Cardiac septum (tissue), 1 donor: Measurements from ENCODE around the gene TNFRSF8. TPM values are rescaled to one million over a fixed set of nuclear protein-coding genes. Genes with fewer than 3 reads are reported as not detected.

Experiments used
- DNase-seq: peaks from one replicate; pipeline ENCODE4 v3.0.0-alpha.2; 2020; ENCODE audit warnings: low spot score
- intact Hi-C: fragments of 100-400 bp; cut with DNase I; formaldehyde crosslinking; loops from one replicate; pipeline ENCODE4 v1.14.0; 2022
- total RNA-seq: library from RNA; stranded (reverse); fragmentation: NEBNext Ultra II Directional; extraction: Animal tissue kit (Norgen Biotek cat#: 25700); gene quantifications from one replicate; pipeline ENCODE4 v1.2.1, GENCODE V29; 2021
- donor health status: DM: no; HTN: no; CAD: no.

Gene TNFRSF8
- total RNA-seq, 1 donor from 2014 or later: 1.4 TPM

DNA sequence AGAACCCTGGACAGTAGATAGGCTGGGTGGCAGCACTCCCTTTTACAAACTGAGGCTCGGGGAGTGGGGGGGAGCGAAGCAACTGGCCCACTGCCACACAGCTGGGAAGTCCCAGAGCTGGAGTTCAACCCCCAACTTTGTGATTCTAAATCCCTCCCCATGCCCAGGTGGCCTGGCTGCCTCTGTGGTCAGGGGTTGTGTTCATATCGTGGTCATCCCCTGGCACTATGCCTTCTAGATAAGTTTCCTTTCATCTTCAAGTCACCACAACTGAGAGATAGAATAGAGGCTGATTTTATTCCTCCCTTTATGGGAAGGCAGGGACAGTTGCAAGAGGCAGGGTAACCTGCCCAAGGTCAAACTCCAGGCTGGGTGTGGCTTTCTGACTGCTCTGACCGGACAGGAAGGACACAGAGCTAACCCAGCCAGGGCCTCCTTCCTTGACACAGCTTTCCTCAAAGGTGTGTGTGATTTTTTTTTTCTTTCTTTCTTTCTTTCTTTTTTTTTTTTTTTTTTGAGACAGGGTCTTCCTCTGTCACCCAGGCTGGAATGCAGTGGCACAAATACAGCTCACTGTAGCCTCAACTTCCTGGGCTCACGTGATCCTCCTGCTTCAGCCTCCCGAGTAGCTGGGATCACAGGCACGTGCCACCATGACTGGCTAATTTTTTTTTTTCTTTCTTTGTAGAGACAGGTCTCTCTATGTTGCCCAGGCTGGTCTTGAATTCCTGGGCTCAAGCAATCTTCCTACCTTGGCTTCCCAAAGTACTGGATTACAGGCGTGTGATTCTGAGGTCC, 85.3 kb downstream of the TNFRSF8 start:
- no peak for DNase-seq
- intact Hi-C loops: no loop called here

DNA sequence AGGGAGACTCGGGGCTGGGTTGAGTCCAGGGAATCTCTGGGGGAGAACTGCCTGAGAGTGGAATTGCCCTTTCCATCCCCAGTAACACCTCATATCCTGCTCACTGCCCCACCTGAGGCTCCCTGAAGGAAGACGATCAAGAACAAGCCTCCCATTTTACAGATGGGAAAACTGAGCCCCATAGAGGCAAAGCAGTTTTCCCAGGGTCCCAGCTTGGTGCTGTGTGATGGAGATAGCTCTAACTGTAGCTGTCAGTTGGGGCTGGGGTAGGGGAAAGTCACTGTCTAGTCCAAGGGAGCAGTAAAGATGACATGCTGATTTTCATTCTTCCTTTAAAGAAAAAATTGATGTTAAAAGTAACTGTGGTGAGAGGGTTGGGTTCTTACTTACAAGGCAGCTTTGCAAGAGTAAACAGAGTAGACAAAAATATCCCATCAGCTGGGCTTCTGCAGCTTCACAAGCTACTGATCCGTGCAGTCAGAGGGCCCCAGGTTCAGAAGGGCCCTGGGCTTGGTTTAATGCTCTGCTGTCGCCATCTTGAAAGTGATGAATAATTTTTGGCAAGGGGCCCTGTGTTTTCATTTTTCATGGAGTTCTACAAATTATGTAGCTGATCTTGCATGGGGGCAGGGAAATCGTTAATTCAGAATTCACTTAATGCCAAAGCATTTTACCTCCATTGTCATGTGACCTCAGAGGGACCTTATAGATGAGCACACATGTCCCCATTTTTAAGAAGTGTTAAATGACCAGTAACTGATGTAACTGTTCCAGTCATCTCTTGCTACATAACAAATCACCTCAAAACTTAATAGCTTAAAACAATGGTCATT, 86.1 kb downstream of the TNFRSF8 start:
- intact Hi-C loops: no loop called here
- no peak for DNase-seq

DNA sequence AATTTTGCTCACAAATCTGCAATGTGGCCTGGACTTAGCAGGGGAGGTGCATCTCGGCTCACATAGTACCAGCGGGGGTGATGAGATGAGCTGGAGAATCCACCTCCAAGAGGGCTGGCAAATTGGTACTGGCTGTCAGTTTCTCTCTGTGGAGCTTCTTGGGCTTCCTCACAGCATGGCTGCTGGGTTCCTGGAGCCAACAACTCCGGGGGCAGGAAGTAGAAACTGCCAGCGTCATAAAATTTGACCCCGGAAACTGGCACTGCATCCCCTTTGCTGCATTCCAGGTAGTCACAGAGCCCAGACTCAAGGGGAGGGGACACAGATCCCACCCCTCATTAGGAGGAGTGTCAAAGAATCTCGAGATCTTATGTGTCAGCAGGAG, 86.7 kb downstream of the TNFRSF8 start:
- intact Hi-C loops: no loop called here
- DNase-seq: no peak

DNA sequence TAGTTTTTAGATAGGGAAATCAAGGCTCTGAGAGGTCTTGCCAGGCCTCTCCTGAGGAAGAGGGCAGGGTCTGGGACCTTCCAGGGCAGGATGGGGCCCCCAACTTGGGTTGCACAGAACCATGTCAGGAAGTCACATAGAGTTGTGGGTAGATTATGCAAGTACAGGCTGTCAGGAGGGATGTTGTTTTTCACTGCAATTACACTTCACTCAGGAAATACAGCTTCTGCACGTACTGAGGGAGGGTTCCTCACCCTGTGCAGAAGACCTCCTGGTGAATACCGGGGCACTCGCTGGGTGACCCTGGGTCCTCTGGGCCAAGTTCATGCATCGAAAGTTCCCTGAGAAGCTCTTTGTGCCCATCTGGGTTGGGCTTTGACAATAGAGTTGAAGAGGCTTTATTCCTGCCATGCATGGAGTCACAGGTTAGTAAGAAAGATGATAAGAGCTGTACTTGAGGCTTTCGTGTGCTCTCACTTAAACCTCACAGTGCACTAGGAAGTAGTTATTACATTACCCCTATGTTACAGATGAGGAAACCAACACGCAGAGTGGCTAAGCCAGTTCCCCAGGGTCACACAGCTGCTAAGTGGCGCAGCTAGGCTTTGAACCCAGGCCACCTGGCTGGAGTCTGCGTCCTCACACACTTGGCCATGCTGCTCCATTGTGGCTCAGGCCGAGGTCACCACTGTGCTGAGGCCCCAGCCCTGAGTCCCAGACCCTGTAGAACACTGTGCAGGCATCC, 87.5 kb downstream of the TNFRSF8 start:
- DNase-seq: no peak
- intact Hi-C loops: no loop called here

- DNase-seq: no peak
- intact Hi-C loops: no loop called here
Observed at GRCh38 chr1:12151465-12151864, 88.4 kb downstream of the TNFRSF8 start.

- intact Hi-C loops: no loop called here
- no peak for DNase-seq
Observed at GRCh38 chr1:12152113-12152891, 89.2 kb downstream of the TNFRSF8 start.

GRCh38 chr1:12153181-12153785, 90.2 kb downstream of the TNFRSF8 start:
- intact Hi-C loops: no loop called here

GRCh38 chr1:12155328-12155727, 92.2 kb downstream of the TNFRSF8 start:
- no peak for DNase-seq
- intact Hi-C loops: no loop called here

More at GRCh38 chr1:12153181-12153785, 90.2 kb downstream of the TNFRSF8 start:
- peak; percentile 94 for DNase-seq

DNA sequence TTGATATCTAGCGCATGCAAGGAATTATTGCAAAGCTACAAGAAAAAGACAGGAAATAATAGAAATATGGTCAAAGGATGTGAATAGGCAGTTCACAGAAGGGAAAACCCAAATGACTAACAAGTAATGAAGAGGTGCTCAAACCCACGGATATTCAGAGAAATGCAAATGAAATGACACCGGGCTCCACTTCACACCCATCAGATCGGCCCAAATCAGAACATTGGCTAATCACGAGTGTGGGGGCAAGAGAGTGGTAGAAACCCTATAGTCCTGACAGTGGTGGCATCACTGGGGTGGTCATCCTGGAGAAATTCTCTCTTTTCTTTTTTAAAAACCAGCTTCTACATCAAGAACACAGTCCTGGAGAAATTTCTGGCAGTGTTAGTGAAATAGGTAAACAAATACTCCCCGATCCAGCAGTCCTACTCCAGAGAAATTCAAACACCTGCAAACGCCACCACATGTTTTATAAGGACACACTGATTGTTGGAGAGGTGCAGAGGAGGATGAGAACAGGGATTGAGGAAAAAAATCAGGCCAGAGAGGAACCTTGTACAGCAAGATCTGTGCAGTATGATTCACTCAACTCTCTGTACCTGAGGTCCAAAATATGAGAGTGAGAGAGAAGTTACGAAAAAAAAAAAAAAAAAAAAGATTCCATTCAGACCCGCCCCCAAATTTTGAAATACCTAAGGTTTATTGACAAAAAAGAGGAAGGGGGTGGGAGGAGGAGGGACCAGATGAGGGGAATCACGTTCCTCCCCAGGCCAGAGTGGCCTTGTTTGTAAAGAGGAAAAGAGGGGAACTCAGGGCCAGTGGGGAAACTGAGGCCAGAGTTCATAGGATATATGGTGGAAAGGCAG, 94.5 kb downstream of the TNFRSF8 start:
- DNase-seq: no peak
- intact Hi-C loops: no loop called here

- intact Hi-C loops: no loop called here
- DNase-seq: no peak
Observed at GRCh38 chr1:12158357-12159092, 95.4 kb downstream of the TNFRSF8 start.

- no peak for DNase-seq
- intact Hi-C loops: no loop called here
Observed at GRCh38 chr1:12159816-12160215, 96.7 kb downstream of the TNFRSF8 start.

GRCh38 chr1:12161324-12161661, 98.2 kb downstream of the TNFRSF8 start:
- DNase-seq: no peak
- intact Hi-C loops: no loop called here

- intact Hi-C loops: no loop called here
- peak; percentile 96 for DNase-seq
Observed at GRCh38 chr1:12161662-12162458, 98.8 kb downstream of the TNFRSF8 start.

- DNase-seq: no peak
- intact Hi-C loops: no loop called here
Observed at GRCh38 chr1:12162459-12163137, 99.5 kb downstream of the TNFRSF8 start.

DNA sequence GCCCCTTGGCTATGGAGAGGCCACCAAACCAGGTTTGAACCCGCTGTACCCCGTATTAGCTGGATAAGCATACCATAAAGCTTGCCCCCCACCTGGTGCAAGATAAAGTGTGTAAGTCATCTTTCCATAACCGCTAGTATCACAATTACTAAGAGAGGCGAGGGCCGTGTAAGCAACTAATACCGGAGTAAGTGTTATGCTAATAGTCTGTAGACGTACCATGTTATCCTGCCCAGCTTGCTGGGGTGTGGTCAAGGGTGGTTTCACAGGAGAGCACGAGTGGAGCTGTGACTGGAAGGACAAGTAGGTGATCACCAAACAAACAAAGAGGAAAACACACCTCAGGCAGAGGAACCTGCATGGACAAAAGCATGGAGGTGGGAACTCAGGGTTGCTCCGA, 100.1 kb downstream of the TNFRSF8 start:
- intact Hi-C loops: no loop called here
- DNase-seq: no peak

DNA sequence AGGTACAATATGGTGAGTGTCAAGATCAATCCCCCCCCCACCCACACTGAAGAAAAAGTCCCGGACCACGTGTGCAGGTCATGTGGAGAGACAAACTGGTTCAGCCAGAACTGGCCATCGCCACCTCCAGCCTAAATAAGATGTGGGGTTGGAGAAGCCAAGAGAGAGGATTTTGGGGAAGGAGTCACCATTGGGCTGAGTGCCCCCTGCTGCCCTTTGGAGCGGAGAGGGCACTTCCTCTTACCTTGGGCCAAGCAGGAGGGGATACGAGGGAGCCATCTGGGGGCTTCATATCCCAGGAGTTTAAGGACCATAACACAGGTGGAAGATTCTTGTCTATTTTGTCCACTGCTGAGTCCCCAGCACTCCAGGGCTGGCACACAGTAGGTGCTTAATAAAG, 101.1 kb downstream of the TNFRSF8 start:
- DNase-seq: no peak
- intact Hi-C loops: no loop called here
